Neutrophil (primary cell): ENCODE measurements around the gene GBP3.
"Not testable (repeated sequence)": the region's sequence is repeated elsewhere in the genome, so short reads cannot be mapped to it uniquely, and the experiment has no call there.

ENCODE experiments used
- H3K27ac ChIP-seq: fragments of 200-600 bp; sonication (generic); 2 replicates; pipeline ENCODE4 v1.5.1; 2016; ENCODE audit warnings: mild to moderate bottlenecking, moderate library complexity
- H3K27me3 ChIP-seq: fragments of 200-600 bp; sonication (generic); 2 replicates; pipeline ENCODE4 v1.6.0; 2016; ENCODE audit warnings: mild to moderate bottlenecking
- H3K36me3 ChIP-seq: fragments of 200-600 bp; sonication (generic); 2 replicates; pipeline ENCODE4 v1.5.1; 2017
- H3K4me1 ChIP-seq, 2 experiments: fragments of 200-600 bp in 1 of 2; sonication (generic) in 1 of 2; 1 replicate in 1 of 2; 2 replicates in 1 of 2; pipeline versions ENCODE4 v1.5.1 to v1.6.1; 2013 to 2016; ENCODE audit warnings: low read depth in 1 of 2, low read length in 1 of 2, mild to moderate bottlenecking in 1 of 2, moderate library complexity in 1 of 2; ENCODE audit not compliant: control insufficient read depth in 1 of 2, insufficient read depth in 1 of 2
- H3K4me3 ChIP-seq, 2 experiments: fragments of 200-600 bp in 1 of 2; sonication (generic) in 1 of 2; 1 replicate in 1 of 2; 2 replicates in 1 of 2; pipeline ENCODE4 v1.5.1; 2013 to 2016; ENCODE audit warnings: low read depth in 1 of 2, low read length in 1 of 2, mild to moderate bottlenecking in 1 of 2, moderate library complexity in 1 of 2
- H3K9me3 ChIP-seq: fragments of 200-600 bp; sonication (generic); 2 replicates; pipeline ENCODE4 v1.5.1; 2016
- TF ChIP-seq, protein P1 (sequence below): fragments of 200-600 bp; sonication (generic); IDR thresholded peaks from 2 replicates; pipeline ENCODE4 v1.5.1; 2016; ENCODE audit warnings: antibody characterized with exemption

GBP3 gene

DNA sequence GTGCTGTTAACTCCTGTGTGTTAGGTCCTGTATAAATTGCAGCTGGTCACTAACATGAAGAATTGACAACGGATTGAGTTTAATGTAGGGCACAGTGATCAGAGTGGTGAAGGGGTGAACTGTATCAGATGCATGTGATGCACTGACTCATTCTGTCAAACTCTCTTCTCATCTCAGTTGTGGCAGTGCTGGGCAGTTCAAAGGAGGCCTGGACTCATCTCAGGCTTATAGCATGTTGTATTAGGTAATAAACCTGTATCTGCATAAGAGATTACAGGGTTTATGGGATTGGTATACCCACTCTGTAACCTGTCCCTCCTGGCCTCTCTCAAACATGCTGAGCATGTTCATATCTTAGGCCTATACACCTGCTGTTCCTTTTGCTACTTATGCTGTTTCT, 12.4 kb upstream of the GBP3 start:
- Histone ChIP-seq H3K27me3 (no peaks in the 10 kb centered on the region), H3K4me1 (no peaks in the 10 kb centered on the region), H3K27ac (no peak overlapping the region), H3K4me3 (no peak overlapping the region), H3K36me3 (no peaks in the 10 kb centered on the region), H3K9me3 (no peaks in the 10 kb centered on the region)
- TF ChIP-seq, protein P1, sequence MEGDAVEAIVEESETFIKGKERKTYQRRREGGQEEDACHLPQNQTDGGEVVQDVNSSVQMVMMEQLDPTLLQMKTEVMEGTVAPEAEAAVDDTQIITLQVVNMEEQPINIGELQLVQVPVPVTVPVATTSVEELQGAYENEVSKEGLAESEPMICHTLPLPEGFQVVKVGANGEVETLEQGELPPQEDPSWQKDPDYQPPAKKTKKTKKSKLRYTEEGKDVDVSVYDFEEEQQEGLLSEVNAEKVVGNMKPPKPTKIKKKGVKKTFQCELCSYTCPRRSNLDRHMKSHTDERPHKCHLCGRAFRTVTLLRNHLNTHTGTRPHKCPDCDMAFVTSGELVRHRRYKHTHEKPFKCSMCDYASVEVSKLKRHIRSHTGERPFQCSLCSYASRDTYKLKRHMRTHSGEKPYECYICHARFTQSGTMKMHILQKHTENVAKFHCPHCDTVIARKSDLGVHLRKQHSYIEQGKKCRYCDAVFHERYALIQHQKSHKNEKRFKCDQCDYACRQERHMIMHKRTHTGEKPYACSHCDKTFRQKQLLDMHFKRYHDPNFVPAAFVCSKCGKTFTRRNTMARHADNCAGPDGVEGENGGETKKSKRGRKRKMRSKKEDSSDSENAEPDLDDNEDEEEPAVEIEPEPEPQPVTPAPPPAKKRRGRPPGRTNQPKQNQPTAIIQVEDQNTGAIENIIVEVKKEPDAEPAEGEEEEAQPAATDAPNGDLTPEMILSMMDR: no peak

DNA sequence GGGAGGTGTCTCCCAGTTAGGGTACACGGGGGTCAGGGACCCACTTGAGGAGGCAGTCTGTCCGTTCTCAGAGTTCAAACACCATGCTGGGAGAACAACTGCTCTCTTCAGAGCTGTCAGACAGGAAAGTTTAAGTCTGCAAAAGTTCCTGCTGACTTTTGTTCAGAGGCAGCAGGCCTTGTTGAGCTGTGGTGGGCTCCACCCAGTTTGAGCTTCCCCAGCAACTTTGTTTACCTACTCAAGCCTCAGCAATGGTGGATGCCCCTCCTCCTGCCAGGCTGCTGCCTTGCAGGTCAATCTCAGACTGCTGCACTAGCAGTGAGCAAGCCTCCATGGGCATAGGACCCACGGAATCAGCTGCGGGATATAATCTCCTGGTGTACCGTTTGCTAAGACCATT, 11.3 kb upstream of the GBP3 start:
- not testable (repeated sequence) for H3K9me3 ChIP-seq, H3K4me3 ChIP-seq, H3K4me1 ChIP-seq, H3K27ac ChIP-seq, H3K36me3 ChIP-seq, H3K27me3 ChIP-seq

GRCh38 chr1:89029051-89029450, 6.4 kb upstream of the GBP3 start:
- not testable (repeated sequence) for H3K27me3 ChIP-seq, H3K36me3 ChIP-seq, H3K27ac ChIP-seq, H3K4me1 ChIP-seq, H3K4me3 ChIP-seq, H3K9me3 ChIP-seq

DNA sequence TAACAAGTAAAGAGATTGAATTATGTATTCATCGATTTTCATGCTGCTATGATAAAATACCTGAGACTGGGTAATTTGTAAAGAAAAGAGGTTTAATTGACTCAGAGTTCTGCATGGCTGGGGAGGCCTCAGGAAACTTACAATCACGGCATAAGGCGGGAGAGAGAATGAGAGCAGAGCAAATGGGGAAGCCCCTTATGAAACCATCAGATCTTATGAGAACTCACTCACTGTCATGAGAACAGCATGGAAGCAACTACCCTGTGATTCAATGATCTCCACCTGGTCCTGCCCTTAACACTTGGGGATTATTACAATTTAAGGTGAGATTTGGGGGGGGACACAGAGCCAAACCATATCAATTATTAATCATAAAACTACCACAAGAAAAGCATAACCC, 3.3 kb upstream of the GBP3 start:
- Histone ChIP-seq H3K36me3 (no peaks in the 10 kb centered on the region), H3K4me3 (no peak overlapping the region), H3K27ac (no peak overlapping the region), H3K27me3 (no peaks in the 10 kb centered on the region), H3K9me3 (no peaks in the 10 kb centered on the region), H3K4me1 (peaks cover 15 to 16% of the 10 kb centered on the region in 2 experiments)
- TF ChIP-seq, protein P1: no peak

- Histone ChIP-seq H3K27ac (peak overlapping the region; percentile 71), H3K9me3 (no peaks in the 10 kb centered on the region), H3K36me3 (no peaks in the 10 kb centered on the region), H3K27me3 (no peaks in the 10 kb centered on the region), H3K4me3 (peak overlapping the region; percentile 41 to 62), H3K4me1 (peaks cover 15 to 16% of the 10 kb centered on the region in 2 experiments)
- TF ChIP-seq, protein P1: no peak
These were observed 360 bp upstream of the GBP3 start for GRCh38 chr1:89023026-89023425.

DNA sequence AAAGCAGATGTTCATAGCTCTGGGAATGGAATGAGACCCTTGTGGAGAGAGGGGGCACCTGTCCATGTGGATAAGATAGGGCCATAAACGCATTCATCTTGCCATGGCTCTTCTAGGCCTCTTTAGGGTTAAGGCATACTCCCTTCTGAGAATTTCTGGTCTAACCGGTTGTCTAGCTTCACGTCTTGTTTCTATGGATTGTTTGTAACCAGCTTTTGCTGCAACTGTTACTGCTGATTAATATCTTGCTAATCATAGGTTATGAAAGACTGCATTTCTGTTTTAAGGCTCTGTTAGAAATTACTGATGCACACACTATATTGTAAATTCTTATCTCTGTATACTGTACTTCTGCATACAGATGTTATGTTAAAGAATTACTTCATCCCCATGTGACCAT, 4.3 kb downstream of the GBP3 start:
- not testable (repeated sequence) for H3K27me3 ChIP-seq, H3K27ac ChIP-seq, H3K9me3 ChIP-seq, H3K4me3 ChIP-seq
- H3K36me3 ChIP-seq: peaks cover 16% of the 10 kb centered on the region
- peaks cover 15 to 16% of the 10 kb centered on the region in 2 experiments for H3K4me1 ChIP-seq

DNA sequence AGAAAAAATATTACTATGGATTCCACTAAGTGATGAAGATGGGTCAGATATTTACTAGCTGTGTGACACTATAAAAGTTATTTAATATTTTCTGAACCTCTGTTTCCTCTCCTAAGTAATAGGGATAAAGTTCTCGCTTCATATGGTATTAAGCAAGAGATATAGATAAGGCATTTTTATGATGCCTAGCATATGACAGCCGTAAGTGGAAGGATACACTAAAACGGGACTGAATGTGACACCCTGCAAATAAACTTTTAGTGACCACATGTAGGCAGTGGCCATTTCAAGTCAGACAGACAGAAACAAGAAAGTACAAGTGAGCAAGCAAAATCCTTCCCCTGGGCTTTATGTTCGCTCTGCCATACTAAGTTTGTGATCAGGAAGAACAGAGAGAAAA, 14.2 kb downstream of the GBP3 start:
- no peaks in the 10 kb centered on the region for H3K4me1 ChIP-seq
- H3K27ac ChIP-seq: no peak overlapping the region
- peaks cover 26% of the 10 kb centered on the region for H3K36me3 ChIP-seq
- TF ChIP-seq, protein P1: no peak
- no peaks in the 10 kb centered on the region for H3K27me3 ChIP-seq
- no peak overlapping the region for H3K4me3 ChIP-seq
- H3K9me3 ChIP-seq: no peaks in the 10 kb centered on the region
